HTERT RPE-1 (cell line): ENCODE measurements around the gene GPANK1.

Experiments used
- in situ Hi-C: fragments of 300-500 bp; cut with MboI; formaldehyde crosslinking; loops from 4 replicates; pipeline ENCODE4 v1.14.3; 2020; ENCODE audit warnings: low sequenced_read_pairs

GPANK1 gene

GRCh38 chr6:31663961-31664789 is 622 bp downstream of the GPANK1 start:
- in situ Hi-C loops, result no loop called here

GRCh38 chr6:31663126-31663960 is 1.5 kb downstream of the GPANK1 start:
- in situ Hi-C loops, result no loop called here

GRCh38 chr6:31662124-31662723 is 2.6 kb downstream of the GPANK1 start:
- in situ Hi-C loops, result no loop called here

GRCh38 chr6:31661262-31662123 is 3.3 kb downstream of the GPANK1 start:
- in situ Hi-C loops, result no loop called here

GRCh38 chr6:31660381-31661261 is 4.2 kb downstream of the GPANK1 start, which contains the start of gene C6orf47:
Gene C6orf47, minus strand, starts transcription at chr6:31660778. Its CDS starts 831 bp downstream, at chr6:31659947.
- in situ Hi-C loops, result no loop called here

GRCh38 chr6:31659649-31660380 is 5.0 kb downstream of the GPANK1 start:
- in situ Hi-C loops, result no loop called here

- in situ Hi-C loops, result no loop called here
Observed at GRCh38 chr6:31658983-31659648, 5.7 kb downstream of the GPANK1 start.

- in situ Hi-C loops, result no loop called here
Observed at GRCh38 chr6:31658158-31658688, 6.6 kb downstream of the GPANK1 start.

- in situ Hi-C loops, result no loop called here
Observed at GRCh38 chr6:31657406-31658157, 7.2 kb downstream of the GPANK1 start.

GRCh38 chr6:31655349-31656237 is 9.2 kb downstream of the GPANK1 start, which contains the start of gene APOM:
Gene APOM, plus strand, starts transcription at chr6:31655894. Its CDS starts 73 bp downstream, at chr6:31655967.
- in situ Hi-C loops, result no loop called here

- in situ Hi-C loops, result no loop called here
Observed at GRCh38 chr6:31654574-31655348, 10.0 kb downstream of the GPANK1 start.

GRCh38 chr6:31652925-31653724 is 11.7 kb downstream of the GPANK1 start:
- in situ Hi-C loops, result no loop called here

GRCh38 chr6:31651602-31652191 is 13.1 kb downstream of the GPANK1 start:
- in situ Hi-C loops, result no loop called here

GRCh38 chr6:31645325-31645724 is 19.5 kb downstream of the GPANK1 start:
- in situ Hi-C loops, result no loop called here
